Naive B cell (primary cell): ENCODE results near the gene LIPG. TPM values are rescaled to one million over a fixed set of nuclear protein-coding genes. Genes with fewer than 3 reads are reported as not detected.
"Not testable (repeated sequence)": the region's sequence is repeated elsewhere in the genome, so short reads cannot be mapped to it uniquely, and the experiment has no call there.

Source experiments
- ATAC-seq, 2 donors: fragments of 150-1000 bp; cut with Tn5 transposase; 2 replicates each; pipeline ENCODE4 v1.10.0; 2021; ENCODE audit warnings: low read depth in 2 of 2, mild to moderate bottlenecking in 2 of 2, moderate library complexity in 2 of 2
- DNase-seq: peaks from one replicate; pipeline ENCODE4 v3.0.0; 2022
- H3K27ac Mint-ChIP-seq, 6 donors: one replicate each; pipeline ENCODE4 v1.8.0; 2020 to 2022; ENCODE audit warnings: mild to moderate bottlenecking in 6 of 6, mixed read lengths in 6 of 6, moderate library complexity in 5 of 6, inconsistent platforms in 2 of 6
- H3K27me3 Mint-ChIP-seq, 3 donors: one replicate each; pipeline ENCODE4 v1.8.0; 2021 to 2022; ENCODE audit warnings: mixed read lengths in 3 of 3, mild to moderate bottlenecking in 1 of 3
- H3K36me3 Mint-ChIP-seq, 2 donors: one replicate each; pipeline ENCODE4 v1.8.0; 2020 to 2022; ENCODE audit warnings: mixed read lengths in 2 of 2, inconsistent platforms in 1 of 2, mild to moderate bottlenecking in 1 of 2
- H3K4me1 Mint-ChIP-seq, 3 donors: one replicate each; pipeline ENCODE4 v1.8.0; 2020 to 2022; ENCODE audit warnings: mixed read lengths in 3 of 3, inconsistent platforms in 1 of 3, mild to moderate bottlenecking in 1 of 3, moderate library complexity in 1 of 3
- H3K4me3 Mint-ChIP-seq, 8 donors: one replicate each; pipeline ENCODE4 v1.8.0; 2020 to 2022; ENCODE audit warnings: mild to moderate bottlenecking in 8 of 8, mixed read lengths in 8 of 8, moderate library complexity in 8 of 8, inconsistent platforms in 2 of 8
- H3K9me3 Mint-ChIP-seq, 7 donors: one replicate each; pipeline ENCODE4 v1.8.0; 2020 to 2022; ENCODE audit warnings: mixed read lengths in 7 of 7, mild to moderate bottlenecking in 5 of 7, inconsistent platforms in 2 of 7, moderate library complexity in 1 of 7
- polyA plus RNA-seq, 6 donors: library from polyadenylated mRNA; unstranded; fragments of 300-500 nt; fragmentation: Illumina TruSeq; gene quantifications; one replicate each; pipeline ENCODE4 v1.2.3, GENCODE V29; 2021; ENCODE audit warnings: low read depth in 6 of 6

Gene LIPG
- polyA plus RNA-seq, result not detected

- Mint-ChIP-seq H3K27ac (peak within 1 kb of the TSS in 3 of 6 donors; percentile 26 to 72 (median 71)), H3K4me1 (peaks cover 18 to 34% (median 24%) of the 10 kb centered on the region in 3 donors), H3K9me3 (no peaks in the 10 kb centered on the region), H3K27me3 (peaks cover 75 to 87% (median 87%) of the 10 kb centered on the region in 3 donors), H3K4me3 (peak within 1 kb of the TSS; percentile 61 to 90 (median 82)), H3K36me3 (peaks cover 5 to 6% of the 10 kb centered on the region in 2 donors)
- peak; percentile 69 to 80 for ATAC-seq
- peak; percentile 23 for DNase-seq
These were observed at the start of gene LIPG for GRCh38 chr18:49561289-49562193. LIPG (plus strand) TSS chr18:49562057; CDS start chr18:49562309, 252 bp downstream.

GRCh38 chr18:49512876-49513275, 49.0 kb upstream of the LIPG start:
- not testable (repeated sequence) for H3K9me3 Mint-ChIP-seq, H3K4me1 Mint-ChIP-seq, DNase-seq, H3K27ac Mint-ChIP-seq, ATAC-seq, H3K36me3 Mint-ChIP-seq, H3K4me3 Mint-ChIP-seq
- peaks cover 6 to 18% (median 12%) of the 10 kb centered on the region in 3 donors for H3K27me3 Mint-ChIP-seq

DNA sequence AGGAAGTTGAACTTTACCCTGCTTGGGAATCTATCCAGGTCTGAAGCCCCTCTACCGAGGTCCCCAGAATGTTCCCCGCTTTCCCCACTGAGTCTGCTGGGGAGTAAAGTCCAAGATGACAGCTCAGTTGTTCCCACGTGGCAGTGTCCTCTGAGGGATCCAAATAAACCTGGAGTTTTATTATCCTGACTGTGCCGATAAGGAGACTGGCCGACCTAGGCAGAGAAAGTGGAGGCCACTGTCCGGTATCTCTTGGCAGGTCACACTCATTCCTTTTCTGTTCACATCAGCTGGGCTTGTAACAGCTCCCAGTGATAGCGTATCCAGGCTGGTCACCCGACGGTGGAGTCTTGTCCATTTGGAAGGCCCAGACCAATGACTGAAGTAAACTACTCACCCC, 47.3 kb upstream of the LIPG start:
- Mint-ChIP-seq H3K36me3 (no peaks in the 10 kb centered on the region), H3K4me1 (no peaks in the 10 kb centered on the region), H3K4me3 (no peak overlapping the region), H3K27ac (no peak overlapping the region), H3K9me3 (no peaks in the 10 kb centered on the region), H3K27me3 (peaks cover under 1 to 6% (median 5%) of the 10 kb centered on the region in 3 donors)
- ATAC-seq, result no peak
- no peak for DNase-seq

GRCh38 chr18:49515003-49515402, 46.9 kb upstream of the LIPG start:
- H3K4me3 Mint-ChIP-seq, H3K27ac Mint-ChIP-seq, DNase-seq, H3K9me3 Mint-ChIP-seq, H3K27me3 Mint-ChIP-seq, H3K36me3 Mint-ChIP-seq, H3K4me1 Mint-ChIP-seq, ATAC-seq: not testable (repeated sequence)

- H3K27ac Mint-ChIP-seq, result peak overlapping the region in 1 of 6 donors; percentile 27
- DNase-seq (no peak), ATAC-seq (no peak)
- no peaks in the 10 kb centered on the region for H3K36me3 Mint-ChIP-seq
- no peak overlapping the region for H3K4me3 Mint-ChIP-seq
- no peaks in the 10 kb centered on the region for H3K9me3 Mint-ChIP-seq
- peaks cover 0 to 7% (median 3%) of the 10 kb centered on the region in 3 donors for H3K27me3 Mint-ChIP-seq
- H3K4me1 Mint-ChIP-seq, result no peaks in the 10 kb centered on the region
These were observed 46.3 kb upstream of the LIPG start for GRCh38 chr18:49515516-49515915.

GRCh38 chr18:49517483-49517882, 44.4 kb upstream of the LIPG start:
- no peak for ATAC-seq
- H3K27me3 Mint-ChIP-seq, result peaks cover 0 to 18% (median under 1%) of the 10 kb centered on the region in 3 donors

DNA sequence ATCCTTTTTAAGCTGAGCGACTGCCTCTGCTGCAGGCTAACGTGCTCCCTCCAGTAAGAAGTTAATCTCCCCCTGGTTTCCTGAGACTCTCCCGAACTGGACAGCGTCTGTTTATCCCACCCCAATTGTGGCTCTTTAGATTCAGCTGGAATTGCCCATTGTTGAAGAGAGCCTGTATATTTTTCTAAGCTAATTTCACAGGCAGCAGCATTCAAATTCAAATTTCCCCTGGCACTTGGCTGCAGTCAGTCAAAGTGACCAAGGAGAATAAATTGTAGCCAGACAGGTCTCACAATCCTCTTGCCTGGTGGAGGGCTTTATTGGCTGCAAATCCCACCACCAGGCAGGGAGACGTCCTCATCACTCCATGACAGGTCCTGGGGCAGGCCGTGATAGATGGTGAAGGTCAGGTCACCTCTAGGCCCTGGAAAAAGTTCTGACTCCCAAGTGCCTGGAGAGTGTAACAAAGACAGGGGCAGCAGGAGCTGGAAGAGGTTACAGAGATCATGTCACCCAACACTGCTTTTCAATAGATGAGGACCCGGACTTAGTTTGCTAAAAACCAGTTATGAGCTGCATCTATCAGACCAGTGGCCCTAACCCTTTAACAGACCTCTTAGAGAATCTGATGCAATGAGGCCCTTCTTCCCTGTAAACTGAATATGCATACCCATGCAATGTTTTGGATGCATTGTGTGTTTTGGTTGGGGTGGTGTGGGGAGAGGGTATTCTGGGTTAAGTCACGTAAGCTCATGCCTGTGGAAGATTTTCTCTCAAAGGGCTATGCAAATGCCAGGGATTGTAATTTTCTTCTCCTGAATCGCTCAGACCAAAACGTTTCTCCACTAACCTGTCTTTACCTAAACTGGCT, 42.5 kb upstream of the LIPG start:
- H3K36me3 Mint-ChIP-seq, result no peaks in the 10 kb centered on the region

More at GRCh38 chr18:49517483-49517882, 44.4 kb upstream of the LIPG start:
- H3K4me3 Mint-ChIP-seq, result no peak overlapping the region
- H3K9me3 Mint-ChIP-seq, result no peaks in the 10 kb centered on the region
- DNase-seq, result no peak
- H3K27ac Mint-ChIP-seq, result no peak overlapping the region
- no peaks in the 10 kb centered on the region for H3K4me1 Mint-ChIP-seq
- no peaks in the 10 kb centered on the region for H3K36me3 Mint-ChIP-seq

GRCh38 chr18:49520661-49521145, 41.2 kb upstream of the LIPG start:
- H3K36me3 Mint-ChIP-seq, result no peaks in the 10 kb centered on the region
- peaks cover 0 to 3% (median 0%) of the 10 kb centered on the region in 7 donors for H3K9me3 Mint-ChIP-seq
- DNase-seq (no peak), ATAC-seq (no peak)
- H3K27ac Mint-ChIP-seq, result no peak overlapping the region
- no peak overlapping the region for H3K4me3 Mint-ChIP-seq
- peaks cover 4 to 33% (median 19%) of the 10 kb centered on the region in 3 donors for H3K27me3 Mint-ChIP-seq
- H3K4me1 Mint-ChIP-seq, result no peaks in the 10 kb centered on the region

More for the DNA sequence above, 42.5 kb upstream of the LIPG start:
- Mint-ChIP-seq H3K9me3 (peaks cover 0 to 3% (median 0%) of the 10 kb centered on the region in 7 donors), H3K4me3 (no peak overlapping the region), H3K27ac (no peak overlapping the region), H3K27me3 (peaks cover 4 to 30% (median 16%) of the 10 kb centered on the region in 3 donors), H3K4me1 (no peaks in the 10 kb centered on the region)
- ATAC-seq, result no peak
- DNase-seq, result no peak

- H3K27me3 Mint-ChIP-seq, result peaks cover 4 to 33% (median 19%) of the 10 kb centered on the region in 3 donors
- no peaks in the 10 kb centered on the region for H3K4me1 Mint-ChIP-seq
- H3K36me3 Mint-ChIP-seq, result no peaks in the 10 kb centered on the region
- ATAC-seq, result no peak
- DNase-seq, result no peak
- H3K4me3 Mint-ChIP-seq, result no peak overlapping the region
- H3K9me3 Mint-ChIP-seq, result peaks cover 0 to 3% (median 0%) of the 10 kb centered on the region in 7 donors
- no peak overlapping the region for H3K27ac Mint-ChIP-seq
These were observed 40.5 kb upstream of the LIPG start for GRCh38 chr18:49521216-49521835.

- not testable (repeated sequence) for H3K36me3 Mint-ChIP-seq, H3K9me3 Mint-ChIP-seq, H3K4me1 Mint-ChIP-seq, H3K4me3 Mint-ChIP-seq, ATAC-seq, H3K27ac Mint-ChIP-seq, DNase-seq
- peaks cover 4 to 35% (median 19%) of the 10 kb centered on the region in 3 donors for H3K27me3 Mint-ChIP-seq
These were observed 38.2 kb upstream of the LIPG start for GRCh38 chr18:49523580-49524093.

GRCh38 chr18:49524349-49524748, 37.5 kb upstream of the LIPG start:
- ATAC-seq (no peak), DNase-seq (no peak)
- Mint-ChIP-seq H3K4me1 (no peaks in the 10 kb centered on the region), H3K9me3 (peaks cover 0 to 3% (median 0%) of the 10 kb centered on the region in 7 donors), H3K27me3 (peaks cover 4 to 40% (median 21%) of the 10 kb centered on the region in 3 donors), H3K36me3 (no peaks in the 10 kb centered on the region), H3K4me3 (no peak overlapping the region), H3K27ac (no peak overlapping the region)

- peaks cover 7 to 45% (median 27%) of the 10 kb centered on the region in 3 donors for H3K27me3 Mint-ChIP-seq
- no peaks in the 10 kb centered on the region for H3K4me1 Mint-ChIP-seq
- DNase-seq (no peak), ATAC-seq (no peak)
- H3K36me3 Mint-ChIP-seq, result no peaks in the 10 kb centered on the region
- peaks cover 0 to 3% (median 0%) of the 10 kb centered on the region in 7 donors for H3K9me3 Mint-ChIP-seq
- no peak overlapping the region for H3K27ac Mint-ChIP-seq
- H3K4me3 Mint-ChIP-seq, result no peak overlapping the region
These were observed 36.9 kb upstream of the LIPG start for GRCh38 chr18:49524951-49525350.
